GM21528 (cell line): ENCODE results near the gene SPNS2.

Source experiments
- ATAC-seq: cut with Tn5 transposase; IDR thresholded peaks from one replicate; pipeline ENCODE4 v1.9.1; 2021; ENCODE audit warnings: mild to moderate bottlenecking, moderate library complexity; ENCODE audit not compliant: unreplicated experiment, low FRiP score

Gene SPNS2

GRCh38 chr17:4547118-4547906, 48.6 kb downstream of the SPNS2 start:
- no peak for ATAC-seq

GRCh38 chr17:4548061-4548461, 49.4 kb downstream of the SPNS2 start:
- ATAC-seq, result no peak

GRCh38 chr17:4548721-4549531, 50.2 kb downstream of the SPNS2 start:
- ATAC-seq, result no peak

GRCh38 chr17:4549781-4550533, 51.3 kb downstream of the SPNS2 start:
- ATAC-seq, result no peak

- ATAC-seq, result no peak
These were observed 51.9 kb downstream of the SPNS2 start for GRCh38 chr17:4550534-4551039.

- no peak for ATAC-seq
These were observed 52.5 kb downstream of the SPNS2 start for GRCh38 chr17:4551141-4551540.

GRCh38 chr17:4551796-4552525, 53.3 kb downstream of the SPNS2 start:
- ATAC-seq, result no peak

GRCh38 chr17:4553669-4554068, 55.0 kb downstream of the SPNS2 start:
- ATAC-seq, result no peak

GRCh38 chr17:4554441-4554996, 55.8 kb downstream of the SPNS2 start:
- no peak for ATAC-seq

- ATAC-seq, result peak; percentile 76
These were observed 56.5 kb downstream of the SPNS2 start, which contains the start of gene MYBBP1A for GRCh38 chr17:4554997-4555799. TSS of gene MYBBP1A (minus strand) at chr17:4555384. CDS start at chr17:4555324, 60 bp downstream.

- ATAC-seq, result no peak
These were observed 57.4 kb downstream of the SPNS2 start for GRCh38 chr17:4555873-4556759.

GRCh38 chr17:4556996-4557395, 58.3 kb downstream of the SPNS2 start:
- no peak for ATAC-seq

- ATAC-seq, result no peak
These were observed 59.1 kb downstream of the SPNS2 start for GRCh38 chr17:4557626-4558346.

- no peak for ATAC-seq
These were observed 59.8 kb downstream of the SPNS2 start for GRCh38 chr17:4558347-4558971.

- no peak for ATAC-seq
These were observed 60.6 kb downstream of the SPNS2 start for GRCh38 chr17:4559139-4559791.

GRCh38 chr17:4559966-4560365, 61.3 kb downstream of the SPNS2 start:
- ATAC-seq, result no peak
